CD4-positive, alpha-beta T cell (primary cell): ENCODE data around the gene SOS2. TPM values are rescaled to one million over a fixed set of nuclear protein-coding genes. Genes with fewer than 3 reads are reported as not detected.

Experiments
- ATAC-seq: fragments of 200-7000 bp; cut with Tn5 transposase; one replicate; pipeline ENCODE4 v1.10.0; 2022; ENCODE audit warnings: mild to moderate bottlenecking; ENCODE audit not compliant: poor library complexity
- CTCF ChIA-PET: fragments of 350-600 bp; sonication (Branson Sonifier 250); formaldehyde crosslinking; loops from one replicate; lab custom pipeline; 2021; ENCODE audit warnings: antibody characterized with exemption, inconsistent platforms; lab: Charles Lee
- POLR2A ChIA-PET: fragments of 350-600 bp; sonication (Branson Sonifier 250); formaldehyde crosslinking; loops from one replicate; lab custom pipeline; 2021; ENCODE audit warnings: antibody characterized with exemption, inconsistent platforms; lab: Charles Lee
- DNase-seq, 14 experiments: peaks; one replicate each; pipeline ENCODE4 v3.0.0-alpha.2; 2013 to 2020; ENCODE audit warnings: mixed read lengths in 2 of 14
- H3K27ac ChIP-seq, 2 donors: one replicate each; pipeline versions ENCODE4 v1.5.1 to v1.7.0; 2013; ENCODE audit warnings: low read length in 2 of 2, low read depth in 1 of 2, mild to moderate bottlenecking in 1 of 2
- H3K27me3 ChIP-seq, 2 experiments: 1 replicate in 1 of 2; 2 replicates in 1 of 2; pipeline versions ENCODE4 v1.6.1 to v1.7.0; 2013; ENCODE audit warnings: low read length in 2 of 2, control low read depth in 1 of 2, mild to moderate bottlenecking in 1 of 2, moderate library complexity in 1 of 2; ENCODE audit not compliant: insufficient read depth in 2 of 2, control insufficient read depth in 1 of 2
- H3K36me3 ChIP-seq: one replicate; pipeline ENCODE4 v1.6.1; 2013; ENCODE audit warnings: low read length, control low read depth; ENCODE audit not compliant: insufficient read depth
- H3K4me1 ChIP-seq: one replicate; pipeline ENCODE4 v1.6.1; 2013; ENCODE audit warnings: low read length, control low read depth; ENCODE audit not compliant: insufficient read depth
- H3K4me3 ChIP-seq: one replicate; pipeline ENCODE4 v1.5.1; 2013; ENCODE audit warnings: mild to moderate bottlenecking, low read length, moderate library complexity
- H3K9me3 ChIP-seq, 2 experiments: 1 replicate in 1 of 2; 2 replicates in 1 of 2; pipeline versions ENCODE4 v1.6.1 to v1.7.0; 2013; ENCODE audit warnings: low read length in 2 of 2, mild to moderate bottlenecking in 2 of 2, control low read depth in 1 of 2, moderate library complexity in 1 of 2; ENCODE audit not compliant: control insufficient read depth in 1 of 2, insufficient read depth in 1 of 2
- H3K27ac Mint-ChIP-seq: one replicate; pipeline ENCODE4 v1.8.0; 2020; ENCODE audit warnings: mixed read lengths
- H3K27me3 Mint-ChIP-seq: one replicate; pipeline ENCODE4 v1.8.0; 2021; ENCODE audit warnings: mixed read lengths
- H3K36me3 Mint-ChIP-seq: one replicate; pipeline ENCODE4 v1.8.0; 2021; ENCODE audit warnings: low read depth, mixed read lengths
- H3K4me1 Mint-ChIP-seq: one replicate; pipeline ENCODE4 v1.8.0; 2021; ENCODE audit warnings: low read depth, mixed read lengths
- H3K4me3 Mint-ChIP-seq: one replicate; pipeline ENCODE4 v1.8.0; 2020; ENCODE audit warnings: mild to moderate bottlenecking, mixed read lengths
- H3K9me3 Mint-ChIP-seq: one replicate; pipeline ENCODE4 v1.8.0; 2020; ENCODE audit warnings: mixed read lengths
- CTCF ChIP-seq: fragments of 200-600 bp; IDR thresholded peaks from one replicate; pipeline ENCODE4 v1.8.0; 2022; ENCODE audit warnings: antibody characterized with exemption, mild to moderate bottlenecking
- intact Hi-C, 2 experiments: fragments of 100-400 bp; cut with DNase I in 1 of 2; cut with micrococcal nuclease in 1 of 2; formaldehyde crosslinking; loops; one replicate each; pipeline versions ENCODE4 v1.15.1 to v1.9.0; 2023 to 2025; cut with DNase I, micrococcal nuclease
- total RNA-seq, 174 experiments: library from RNA in 2 of 174; stranded (reverse) in 2 of 174; gene quantifications; one replicate each; pipeline ENCODE4 v1.2.3 and lab custom pipeline; 2021 to 2026

SOS2 gene
- total RNA-seq, 2 experiments from 2014 or later, result 53.8 to 56.7 TPM

DNA sequence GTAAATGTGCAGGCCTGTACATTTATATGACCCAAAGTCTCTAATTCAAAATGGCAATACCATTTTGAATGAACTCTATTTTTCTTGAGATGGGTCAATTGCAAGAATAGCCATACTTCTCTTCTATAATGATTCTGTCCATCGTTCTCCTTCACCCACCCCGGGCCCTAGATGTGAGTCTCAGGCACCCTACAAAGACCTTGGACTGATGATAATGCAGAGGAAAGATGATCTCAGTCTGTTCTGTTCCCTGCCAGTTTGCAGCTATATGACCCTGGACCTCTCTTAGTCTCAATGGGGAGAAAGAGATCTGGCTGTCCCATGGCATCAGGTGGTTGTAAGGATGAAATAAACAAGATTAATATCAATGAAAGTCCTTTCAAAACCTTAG, 145.1 kb downstream of the SOS2 start:
- no peaks in the 10 kb centered on the region for H3K27me3 Mint-ChIP-seq
- peaks cover 75% of the 10 kb centered on the region for H3K4me1 ChIP-seq
- peak overlapping the region; percentile 93 for H3K27ac Mint-ChIP-seq
- DNase-seq, result no peak
- no peak overlapping the region for H3K4me3 ChIP-seq
- H3K9me3 Mint-ChIP-seq, result no peaks in the 10 kb centered on the region
- no peaks in the 10 kb centered on the region for H3K36me3 ChIP-seq
- ChIA-PET CTCF (interaction anchor here (0.7 to 2.7 kb wide), 4 partner anchors 13 to 234 kb away, joined by 3 to 9 read pairs (median 4); partner anchors contain the start of gene NEMF), POLR2A (interaction anchor here (1.0 to 5.5 kb wide), 11 partner anchors 10 to 234 kb away, joined by 3 to 75 read pairs (median 9); partner anchors contain the start of gene NEMF)
- no peak for ATAC-seq
- H3K9me3 ChIP-seq, result no peaks in the 10 kb centered on the region
- H3K27ac ChIP-seq, result peak overlapping the region; percentile 96 to 97
- H3K36me3 Mint-ChIP-seq, result no peaks in the 10 kb centered on the region
- H3K27me3 ChIP-seq, result no peaks in the 10 kb centered on the region
- H3K4me1 Mint-ChIP-seq, result peaks cover 89% of the 10 kb centered on the region
- no peak for TF ChIP-seq CTCF
- H3K4me3 Mint-ChIP-seq, result peak overlapping the region; percentile 65
- intact Hi-C loops, result no loop called here

- Mint-ChIP-seq H3K36me3 (no peaks in the 10 kb centered on the region), H3K9me3 (no peaks in the 10 kb centered on the region), H3K27me3 (no peaks in the 10 kb centered on the region), H3K4me3 (peak overlapping the region; percentile 65), H3K27ac (peak overlapping the region; percentile 93), H3K4me1 (peaks cover 89% of the 10 kb centered on the region)
- no peaks in the 10 kb centered on the region for H3K27me3 ChIP-seq
- peak in 4 of 14 experiments; percentile 28 to 65 (median 55) for DNase-seq
- CTCF ChIA-PET, result interaction anchor here (0.7 to 2.7 kb wide), 4 partner anchors 13 to 233 kb away, joined by 3 to 9 read pairs (median 4); partner anchors contain the start of gene NEMF
- H3K4me3 ChIP-seq, result no peak overlapping the region
- H3K36me3 ChIP-seq, result no peaks in the 10 kb centered on the region
- no peaks in the 10 kb centered on the region for H3K9me3 ChIP-seq
- ATAC-seq, result no peak
- TF ChIP-seq CTCF, result no peak
- H3K4me1 ChIP-seq, result peaks cover 80% of the 10 kb centered on the region
- POLR2A ChIA-PET, result interaction anchor here (0.8 to 5.5 kb wide), 11 partner anchors 11 to 222 kb away, joined by 3 to 75 read pairs (median 9); partner anchors contain the start of gene ARF6
- intact Hi-C loops, result loop anchor here in 1 of 2 experiments (2.0 kb wide), 1 partner anchor 13 kb away; no protein-coding TSS in a partner anchor
- H3K27ac ChIP-seq, result peak overlapping the region; percentile 96 to 97
Observed at GRCh38 chr14:50085570-50086320, 145.6 kb downstream of the SOS2 start.

- intact Hi-C loops, result loop anchor here (2.0 to 5.0 kb wide), 2 partner anchors 14 to 192 kb away; partner anchors contain the start of gene ARF6 (in 1 of the 2)
- no peaks in the 10 kb centered on the region for H3K36me3 Mint-ChIP-seq
- no peaks in the 10 kb centered on the region for H3K27me3 Mint-ChIP-seq
- peak overlapping the region; percentile 22 for H3K4me3 Mint-ChIP-seq
- ChIA-PET CTCF (no interaction called here), POLR2A (interaction anchor here (1.2 to 5.5 kb wide), 4 partner anchors 12 to 221 kb away, joined by 4 to 75 read pairs (median 44); no protein-coding TSS in a partner anchor)
- no peaks in the 10 kb centered on the region for H3K9me3 Mint-ChIP-seq
- no peak for TF ChIP-seq CTCF
- H3K4me1 Mint-ChIP-seq, result peaks cover 81% of the 10 kb centered on the region
- no peaks in the 10 kb centered on the region for H3K36me3 ChIP-seq
- peaks cover 86% of the 10 kb centered on the region for H3K4me1 ChIP-seq
- H3K27ac ChIP-seq, result peak overlapping the region; percentile 96 to 97
- DNase-seq (no peak), ATAC-seq (no peak)
- peak overlapping the region; percentile 93 for H3K27ac Mint-ChIP-seq
- H3K9me3 ChIP-seq, result no peaks in the 10 kb centered on the region
- no peak overlapping the region for H3K4me3 ChIP-seq
- no peaks in the 10 kb centered on the region for H3K27me3 ChIP-seq
Observed at GRCh38 chr14:50084666-50085065, 146.7 kb downstream of the SOS2 start.
